WTC11 (cell line): Measurements from ENCODE around the gene CCNJ. TPM values are rescaled to one million over a fixed set of nuclear protein-coding genes. Genes with fewer than 3 reads are reported as not detected.

ENCODE experiments used
- ATAC-seq: fragments of 200-7000 bp; cut with Tn5 transposase; 2 replicates; pipeline ENCODE4 v1.10.0; 2021; ENCODE audit warnings: mild to moderate bottlenecking, moderate library complexity
- CTCF ChIA-PET: fragments of 300-600 bp; sonication (Branson Sonifier 250); formaldehyde crosslinking; loops from one replicate; lab custom pipeline; 2021; ENCODE audit warnings: antibody characterized with exemption; lab: Charles Lee
- POLR2A ChIA-PET: fragments of 350-600 bp; sonication (Branson Sonifier 250); formaldehyde crosslinking; loops from one replicate; lab custom pipeline; 2021; ENCODE audit warnings: antibody characterized with exemption; lab: Charles Lee
- DNase-seq: peaks from one replicate; pipeline ENCODE4 v3.0.0; 2021; ENCODE audit warnings: low spot score
- H3K27ac Mint-ChIP-seq: 2 replicates; pipeline ENCODE4 v1.8.0; 2021; ENCODE audit warnings: mixed read lengths
- H3K27me3 Mint-ChIP-seq: 2 replicates; pipeline ENCODE4 v1.8.0; 2021; ENCODE audit warnings: low read depth, mild to moderate bottlenecking, moderate library complexity, mixed read lengths
- H3K36me3 Mint-ChIP-seq: 2 replicates; pipeline ENCODE4 v1.8.0; 2021; ENCODE audit warnings: mixed read lengths
- H3K4me1 Mint-ChIP-seq: 2 replicates; pipeline ENCODE4 v1.8.0; 2022; ENCODE audit warnings: mixed read lengths
- H3K4me3 Mint-ChIP-seq: 2 replicates; pipeline ENCODE4 v1.8.0; 2021; ENCODE audit warnings: mild to moderate bottlenecking, moderate library complexity, mixed read lengths
- H3K9me3 Mint-ChIP-seq: 2 replicates; pipeline ENCODE4 v1.8.0; 2021; ENCODE audit warnings: mixed read lengths
- ARID4B ChIP-seq: sonication (generic); formaldehyde crosslinking; IDR thresholded peaks from 2 replicates; pipeline ENCODE4 v1.8.0; 2023; ENCODE audit warnings: missing genetic modification reagents, mild to moderate bottlenecking, borderline replicate concordance
- ELF4 ChIP-seq: sonication (generic); formaldehyde crosslinking; IDR thresholded peaks from 2 replicates; pipeline ENCODE4 v1.8.1; 2022; ENCODE audit warnings: low read depth, mild to moderate bottlenecking, moderate library complexity, missing genetic modification reagents
- ESRRA ChIP-seq: sonication (generic); formaldehyde crosslinking; IDR thresholded peaks from 2 replicates; pipeline ENCODE4 v1.8.1; 2022; ENCODE audit warnings: mild to moderate bottlenecking, missing genetic modification reagents, borderline replicate concordance
- FOXJ3 ChIP-seq: sonication (generic); formaldehyde crosslinking; IDR thresholded peaks from 2 replicates; pipeline ENCODE4 v1.9.0; 2021; ENCODE audit warnings: missing genetic modification reagents, mild to moderate bottlenecking, borderline replicate concordance
- NFATC4 ChIP-seq: fragments of 250-450 bp; sonication (Bioruptor Pico); IDR thresholded peaks from 2 replicates; pipeline ENCODE4 v1.9.0; 2021; ENCODE audit warnings: mild to moderate bottlenecking
- NR3C1 ChIP-seq: sonication (generic); formaldehyde crosslinking; conservative IDR thresholded peaks from 2 replicates; pipeline ENCODE4 v1.8.1; 2023; ENCODE audit warnings: low read depth, mild to moderate bottlenecking, missing genetic modification reagents
- PRRX2 ChIP-seq: fragments of 250-450 bp; sonication (Bioruptor Pico); IDR thresholded peaks from 2 replicates; pipeline ENCODE4 v1.8.0; 2021; ENCODE audit warnings: mild to moderate bottlenecking
- TP53 ChIP-seq: sonication (generic); formaldehyde crosslinking; IDR thresholded peaks from 2 replicates; pipeline ENCODE4 v1.8.1; 2023; ENCODE audit warnings: mild to moderate bottlenecking, missing genetic modification reagents
- ZNF219 ChIP-seq: sonication (generic); formaldehyde crosslinking; IDR thresholded peaks from 2 replicates; pipeline ENCODE4 v1.8.0; 2023; ENCODE audit warnings: missing genetic modification reagents, mild to moderate bottlenecking, borderline replicate concordance
- ZNF281 ChIP-seq: sonication (generic); formaldehyde crosslinking; IDR thresholded peaks from 2 replicates; pipeline ENCODE4 v1.8.0; 2023; ENCODE audit warnings: mild to moderate bottlenecking, missing genetic modification reagents
- total RNA-seq: library from RNA; stranded (reverse); gene quantifications from 3 replicates; pipeline ENCODE4 v1.2.3, GENCODE V29; 2021
- TF ChIP-seq, protein P1 (sequence below): fragments of 250-450 bp; sonication (Bioruptor Pico); IDR thresholded peaks from 2 replicates; pipeline ENCODE4 v1.9.0; 2021; ENCODE audit warnings: mild to moderate bottlenecking, borderline replicate concordance
- TF ChIP-seq, protein P2 (sequence below): fragments of 200-600 bp; IDR thresholded peaks from 2 replicates; pipeline ENCODE4 v1.8.0; 2022; ENCODE audit warnings: antibody characterized with exemption
- TF ChIP-seq, protein P3 (sequence below): sonication (generic); formaldehyde crosslinking; IDR thresholded peaks from 2 replicates; pipeline ENCODE4 v1.8.1; 2023; ENCODE audit warnings: mild to moderate bottlenecking, missing genetic modification reagents
- TF ChIP-seq, protein P4 (sequence below): sonication (generic); formaldehyde crosslinking; IDR thresholded peaks from 2 replicates; pipeline ENCODE4 v1.8.1; 2023; ENCODE audit warnings: mild to moderate bottlenecking, missing genetic modification reagents, borderline replicate concordance

Gene CCNJ
- total RNA-seq, 1 experiment from 2014 or later: 25.7 TPM

- TF ChIP-seq, protein P1, sequence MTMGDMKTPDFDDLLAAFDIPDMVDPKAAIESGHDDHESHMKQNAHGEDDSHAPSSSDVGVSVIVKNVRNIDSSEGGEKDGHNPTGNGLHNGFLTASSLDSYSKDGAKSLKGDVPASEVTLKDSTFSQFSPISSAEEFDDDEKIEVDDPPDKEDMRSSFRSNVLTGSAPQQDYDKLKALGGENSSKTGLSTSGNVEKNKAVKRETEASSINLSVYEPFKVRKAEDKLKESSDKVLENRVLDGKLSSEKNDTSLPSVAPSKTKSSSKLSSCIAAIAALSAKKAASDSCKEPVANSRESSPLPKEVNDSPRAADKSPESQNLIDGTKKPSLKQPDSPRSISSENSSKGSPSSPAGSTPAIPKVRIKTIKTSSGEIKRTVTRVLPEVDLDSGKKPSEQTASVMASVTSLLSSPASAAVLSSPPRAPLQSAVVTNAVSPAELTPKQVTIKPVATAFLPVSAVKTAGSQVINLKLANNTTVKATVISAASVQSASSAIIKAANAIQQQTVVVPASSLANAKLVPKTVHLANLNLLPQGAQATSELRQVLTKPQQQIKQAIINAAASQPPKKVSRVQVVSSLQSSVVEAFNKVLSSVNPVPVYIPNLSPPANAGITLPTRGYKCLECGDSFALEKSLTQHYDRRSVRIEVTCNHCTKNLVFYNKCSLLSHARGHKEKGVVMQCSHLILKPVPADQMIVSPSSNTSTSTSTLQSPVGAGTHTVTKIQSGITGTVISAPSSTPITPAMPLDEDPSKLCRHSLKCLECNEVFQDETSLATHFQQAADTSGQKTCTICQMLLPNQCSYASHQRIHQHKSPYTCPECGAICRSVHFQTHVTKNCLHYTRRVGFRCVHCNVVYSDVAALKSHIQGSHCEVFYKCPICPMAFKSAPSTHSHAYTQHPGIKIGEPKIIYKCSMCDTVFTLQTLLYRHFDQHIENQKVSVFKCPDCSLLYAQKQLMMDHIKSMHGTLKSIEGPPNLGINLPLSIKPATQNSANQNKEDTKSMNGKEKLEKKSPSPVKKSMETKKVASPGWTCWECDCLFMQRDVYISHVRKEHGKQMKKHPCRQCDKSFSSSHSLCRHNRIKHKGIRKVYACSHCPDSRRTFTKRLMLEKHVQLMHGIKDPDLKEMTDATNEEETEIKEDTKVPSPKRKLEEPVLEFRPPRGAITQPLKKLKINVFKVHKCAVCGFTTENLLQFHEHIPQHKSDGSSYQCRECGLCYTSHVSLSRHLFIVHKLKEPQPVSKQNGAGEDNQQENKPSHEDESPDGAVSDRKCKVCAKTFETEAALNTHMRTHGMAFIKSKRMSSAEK (CRISPR knock-in tag): no peak
- TF ChIP-seq ZNF219 (CRISPR knock-in tag) (no peak), TP53 (CRISPR knock-in tag) (no peak), NR3C1 (CRISPR knock-in tag) (no peak), FOXJ3 (CRISPR knock-in tag) (no peak)
These were observed 4.7 kb upstream of the CCNJ start (continued) for GRCh38 chr10:96038476-96039387.

GRCh38 chr10:96041146-96041545, 2.2 kb upstream of the CCNJ start:
- POLR2A ChIA-PET: no interaction called here
- Mint-ChIP-seq H3K27me3 (peaks cover 24% of the 10 kb centered on the region), H3K4me3 (no peak overlapping the region), H3K27ac (no peak overlapping the region), H3K4me1 (peaks cover 19% of the 10 kb centered on the region), H3K36me3 (peaks cover 6% of the 10 kb centered on the region; the same call in 1 of the 2 replicates), H3K9me3 (peaks cover 5% of the 10 kb centered on the region)
- ATAC-seq (no peak), DNase-seq (no peak)
- CTCF ChIA-PET: no interaction called here
- TF ChIP-seq, protein P2, sequence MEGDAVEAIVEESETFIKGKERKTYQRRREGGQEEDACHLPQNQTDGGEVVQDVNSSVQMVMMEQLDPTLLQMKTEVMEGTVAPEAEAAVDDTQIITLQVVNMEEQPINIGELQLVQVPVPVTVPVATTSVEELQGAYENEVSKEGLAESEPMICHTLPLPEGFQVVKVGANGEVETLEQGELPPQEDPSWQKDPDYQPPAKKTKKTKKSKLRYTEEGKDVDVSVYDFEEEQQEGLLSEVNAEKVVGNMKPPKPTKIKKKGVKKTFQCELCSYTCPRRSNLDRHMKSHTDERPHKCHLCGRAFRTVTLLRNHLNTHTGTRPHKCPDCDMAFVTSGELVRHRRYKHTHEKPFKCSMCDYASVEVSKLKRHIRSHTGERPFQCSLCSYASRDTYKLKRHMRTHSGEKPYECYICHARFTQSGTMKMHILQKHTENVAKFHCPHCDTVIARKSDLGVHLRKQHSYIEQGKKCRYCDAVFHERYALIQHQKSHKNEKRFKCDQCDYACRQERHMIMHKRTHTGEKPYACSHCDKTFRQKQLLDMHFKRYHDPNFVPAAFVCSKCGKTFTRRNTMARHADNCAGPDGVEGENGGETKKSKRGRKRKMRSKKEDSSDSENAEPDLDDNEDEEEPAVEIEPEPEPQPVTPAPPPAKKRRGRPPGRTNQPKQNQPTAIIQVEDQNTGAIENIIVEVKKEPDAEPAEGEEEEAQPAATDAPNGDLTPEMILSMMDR: no peak
- no peak for TF ChIP-seq NFATC4 (CRISPR knock-in tag)
- TF ChIP-seq, protein P3, sequence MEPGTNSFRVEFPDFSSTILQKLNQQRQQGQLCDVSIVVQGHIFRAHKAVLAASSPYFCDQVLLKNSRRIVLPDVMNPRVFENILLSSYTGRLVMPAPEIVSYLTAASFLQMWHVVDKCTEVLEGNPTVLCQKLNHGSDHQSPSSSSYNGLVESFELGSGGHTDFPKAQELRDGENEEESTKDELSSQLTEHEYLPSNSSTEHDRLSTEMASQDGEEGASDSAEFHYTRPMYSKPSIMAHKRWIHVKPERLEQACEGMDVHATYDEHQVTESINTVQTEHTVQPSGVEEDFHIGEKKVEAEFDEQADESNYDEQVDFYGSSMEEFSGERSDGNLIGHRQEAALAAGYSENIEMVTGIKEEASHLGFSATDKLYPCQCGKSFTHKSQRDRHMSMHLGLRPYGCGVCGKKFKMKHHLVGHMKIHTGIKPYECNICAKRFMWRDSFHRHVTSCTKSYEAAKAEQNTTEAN (CRISPR knock-in tag): no peak
- no peak for TF ChIP-seq ARID4B (CRISPR knock-in tag)
- TF ChIP-seq ELF4 (CRISPR knock-in tag): no peak
- no peak for TF ChIP-seq ESRRA (CRISPR knock-in tag)
- no peak for TF ChIP-seq PRRX2 (CRISPR knock-in tag)
- TF ChIP-seq, protein P4, sequence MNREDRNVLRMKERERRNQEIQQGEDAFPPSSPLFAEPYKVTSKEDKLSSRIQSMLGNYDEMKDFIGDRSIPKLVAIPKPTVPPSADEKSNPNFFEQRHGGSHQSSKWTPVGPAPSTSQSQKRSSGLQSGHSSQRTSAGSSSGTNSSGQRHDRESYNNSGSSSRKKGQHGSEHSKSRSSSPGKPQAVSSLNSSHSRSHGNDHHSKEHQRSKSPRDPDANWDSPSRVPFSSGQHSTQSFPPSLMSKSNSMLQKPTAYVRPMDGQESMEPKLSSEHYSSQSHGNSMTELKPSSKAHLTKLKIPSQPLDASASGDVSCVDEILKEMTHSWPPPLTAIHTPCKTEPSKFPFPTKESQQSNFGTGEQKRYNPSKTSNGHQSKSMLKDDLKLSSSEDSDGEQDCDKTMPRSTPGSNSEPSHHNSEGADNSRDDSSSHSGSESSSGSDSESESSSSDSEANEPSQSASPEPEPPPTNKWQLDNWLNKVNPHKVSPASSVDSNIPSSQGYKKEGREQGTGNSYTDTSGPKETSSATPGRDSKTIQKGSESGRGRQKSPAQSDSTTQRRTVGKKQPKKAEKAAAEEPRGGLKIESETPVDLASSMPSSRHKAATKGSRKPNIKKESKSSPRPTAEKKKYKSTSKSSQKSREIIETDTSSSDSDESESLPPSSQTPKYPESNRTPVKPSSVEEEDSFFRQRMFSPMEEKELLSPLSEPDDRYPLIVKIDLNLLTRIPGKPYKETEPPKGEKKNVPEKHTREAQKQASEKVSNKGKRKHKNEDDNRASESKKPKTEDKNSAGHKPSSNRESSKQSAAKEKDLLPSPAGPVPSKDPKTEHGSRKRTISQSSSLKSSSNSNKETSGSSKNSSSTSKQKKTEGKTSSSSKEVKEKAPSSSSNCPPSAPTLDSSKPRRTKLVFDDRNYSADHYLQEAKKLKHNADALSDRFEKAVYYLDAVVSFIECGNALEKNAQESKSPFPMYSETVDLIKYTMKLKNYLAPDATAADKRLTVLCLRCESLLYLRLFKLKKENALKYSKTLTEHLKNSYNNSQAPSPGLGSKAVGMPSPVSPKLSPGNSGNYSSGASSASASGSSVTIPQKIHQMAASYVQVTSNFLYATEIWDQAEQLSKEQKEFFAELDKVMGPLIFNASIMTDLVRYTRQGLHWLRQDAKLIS (CRISPR knock-in tag): no peak
- no peak for TF ChIP-seq ZNF281 (CRISPR knock-in tag)
